DOHH2 (cell line): Measurements from ENCODE around the gene COX7B.

Experiments
- CTCF ChIP-seq: fragments of 200-600 bp; sonication (generic); IDR thresholded peaks from one replicate; pipeline ENCODE4 v1.5.1; 2014; ENCODE audit warnings: antibody characterized with exemption, mild to moderate bottlenecking, low read depth, low read length; ENCODE audit not compliant: poor library complexity, severe bottlenecking
- EZH2phosphoT487 ChIP-seq: fragments of 200-600 bp; sonication (generic); IDR thresholded peaks from 2 replicates; pipeline ENCODE4 v1.6.1; 2017; ENCODE audit warnings: borderline replicate concordance, mild to moderate bottlenecking, antibody characterized with exemption, low read length, moderate library complexity, mixed read lengths

- no peak for TF ChIP-seq CTCF
- no peak for TF ChIP-seq EZH2phosphoT487
Measured at GRCh38 chrX:77918568-77918967, 19.3 kb downstream of the COX7B start.
